ENCODE measurements around the gene NLRP10. TPM values are rescaled to one million over a fixed set of nuclear protein-coding genes. Genes with fewer than 3 reads are reported as not detected.

Gene NLRP10
- total and polyA plus RNA-seq, 2 donors (not counting 3 experiments of a cell fraction or from before 2014, with no cell fraction given) = not detected

- Histone ChIP-seq H4K20me1 (replicated peaks; ENCODE audit: control insufficient read depth, extremely low read depth, insufficient read depth, low read length) (no peaks in the 10 kb centered on the region), H3K27me3 (ENCODE audit: control insufficient read depth in 2 of 2, insufficient read depth in 2 of 2, low read length in 2 of 2) (no peaks in the 10 kb centered on the region), H2AFZ (ENCODE audit: low read depth, low read length) (no peak overlapping the region), H3K9me1 (replicated peaks; ENCODE audit: control insufficient read depth, extremely low read depth, insufficient read depth, low read length) (no peaks in the 10 kb centered on the region), H3K4me1 (ENCODE audit: control insufficient read depth, extremely low read depth, insufficient read depth, low read length) (no peaks in the 10 kb centered on the region), H3K36me3 (ENCODE audit: control insufficient read depth in 2 of 2, extremely low read depth in 1 of 2, insufficient read depth in 2 of 2, low read length in 2 of 2) (peaks cover 3 to 8% of the 10 kb centered on the region in 2 experiments), H3K4me3 (replicated peaks in 1 of 3; ENCODE audit: insufficient read depth in 1 of 3, low read depth in 1 of 3, low read length in 3 of 3) (no peak overlapping the region), H3K9me3 (replicated peaks; ENCODE audit: control insufficient read depth, insufficient read depth, low read length) (no peaks in the 10 kb centered on the region), H3K79me2 (ENCODE audit: control insufficient read depth, insufficient read depth, low read length) (no peaks in the 10 kb centered on the region), H3K4me2 (ENCODE audit: insufficient read depth, low read length) (no peak overlapping the region), H3K27ac (ENCODE audit: insufficient read depth, low read depth, low read length) (no peak overlapping the region), H3K9ac (replicated peaks; ENCODE audit: extremely low read depth, insufficient read depth, low read length) (no peak overlapping the region)
- FAIRE-seq (no peak), DNase-seq (ENCODE audit: low read depth, low spot score) (no peak)
- intact Hi-C loops (cut with micrococcal nuclease) (no loop called here), dilution Hi-C loops (cut with MboI; ENCODE audit: extremely low pct_ligation_motif_present, low sequenced_read_pairs) (no loop called here)
- TF ChIP-seq MYC (IDR thresholded peaks at IDR 0.05; ENCODE audit: low read depth, low read length) (no peak), CTCF (IDR thresholded peaks at IDR 0.05; ENCODE audit: extremely low read depth in 1 of 2, insufficient read depth in 1 of 2, low read depth in 1 of 2, low read length in 2 of 2) (no peak), POLR2AphosphoS5 (IDR thresholded peaks at IDR 0.05; ENCODE audit: insufficient read depth, low read depth, low read length) (no peak), FOS (IDR thresholded peaks at IDR 0.05; ENCODE audit: borderline replicate concordance, insufficient read depth, low read length) (no peak), JUN (IDR thresholded peaks at IDR 0.05; ENCODE audit: borderline replicate concordance, insufficient read depth, insufficient read length, low read depth) (no peak), MAX (IDR thresholded peaks at IDR 0.05; ENCODE audit: insufficient read depth, insufficient read length) (no peak), EZH2 (IDR thresholded peaks at IDR 0.05; ENCODE audit: borderline replicate concordance, low read depth, low read length, severe bottlenecking) (no peak), POLR2A (IDR thresholded peaks at IDR 0.05; ENCODE audit: low read depth, low read length) (no peak)
- BruUV-seq (replicated peaks) = no TSS peak
- CTCF ChIA-PET = interaction anchor here (0.9 to 11.1 kb wide), 6 partner anchors 13 to 110 kb away, joined by 3 to 822 read pairs (median 4); partner anchors contain the start of gene EIF3F
- POLR2A ChIA-PET = no interaction called here
These were observed 37.4 kb upstream of the NLRP10 start for GRCh38 chr11:8002676-8003075.

Measured in endothelial cell of umbilical vein (primary cell).